T-cell (primary cell): Measurements from ENCODE around the gene VWF. TPM values are rescaled to one million over a fixed set of nuclear protein-coding genes. Genes with fewer than 3 reads are reported as not detected.

Source experiments
- ATAC-seq, 4 experiments: fragments of 200-7000 bp in 3 of 4; fragments of 150-1000 bp in 1 of 4; cut with Tn5 transposase; replicated peaks in 1 of 4; 1 replicate in 3 of 4; 2 replicates in 1 of 4; pipeline ENCODE4 v1.10.0; 2021; ENCODE audit warnings: moderate library complexity in 3 of 4, mild to moderate bottlenecking in 2 of 4, moderate number of reproducible peaks in 1 of 4
- CTCF ChIA-PET, 2 donors: fragments of 300-600 bp; sonication (Branson Sonifier 250); formaldehyde crosslinking; loops; one replicate each; lab custom pipeline; 2022; ENCODE audit warnings: antibody characterized with exemption in 2 of 2; lab: Charles Lee
- POLR2A ChIA-PET, 2 donors: fragments of 300-600 bp; sonication (Branson Sonifier 250); formaldehyde crosslinking; loops; one replicate each; lab custom pipeline; 2022; ENCODE audit warnings: antibody characterized with exemption in 2 of 2; lab: Charles Lee
- DNase-seq, 35 experiments: peaks; one replicate each; pipeline versions ENCODE4 v3.0.0 to v3.0.0-alpha.2; 2013 to 2023
- H3K27ac ChIP-seq: one replicate; pipeline ENCODE4 v1.5.1; 2013; ENCODE audit warnings: low read length
- H3K27me3 ChIP-seq, 2 experiments: replicated peaks in 1 of 2; 1 replicate in 1 of 2; 2 replicates in 1 of 2; pipeline versions ENCODE4 v1.6.1 to v1.7.0; 2013; ENCODE audit warnings: low read length in 1 of 2, mixed read lengths in 1 of 2; ENCODE audit not compliant: control insufficient read depth in 2 of 2, insufficient read depth in 2 of 2; ENCODE audit errors: extremely low read depth in 1 of 2
- H3K36me3 ChIP-seq, 2 donors: 1 replicate in 1 of 2; 2 replicates in 1 of 2; pipeline versions ENCODE4 v1.6.1 to v1.7.0; 2013; ENCODE audit warnings: low read length in 1 of 2; ENCODE audit not compliant: control insufficient read depth in 2 of 2, insufficient read depth in 1 of 2; ENCODE audit errors: extremely low read depth in 1 of 2
- H3K4me1 ChIP-seq, 2 experiments: 1 replicate in 1 of 2; 2 replicates in 1 of 2; pipeline versions ENCODE4 v1.6.1 to v1.7.0; 2013; ENCODE audit warnings: low read length in 2 of 2, mixed read lengths in 1 of 2; ENCODE audit not compliant: insufficient read depth in 2 of 2, control insufficient read depth in 1 of 2; ENCODE audit errors: extremely low read depth in 1 of 2
- H3K4me3 ChIP-seq, 2 donors: 1 replicate in 1 of 2; 2 replicates in 1 of 2; pipeline versions ENCODE4 v1.5.1 to v1.7.0; 2013; ENCODE audit warnings: mild to moderate bottlenecking in 2 of 2, low read length in 1 of 2, moderate library complexity in 1 of 2; ENCODE audit not compliant: control insufficient read depth in 1 of 2; ENCODE audit errors: extremely low read depth in 1 of 2
- H3K9me3 ChIP-seq: 2 replicates; pipeline ENCODE4 v1.7.0; 2013
- H3K27ac Mint-ChIP-seq, 2 donors: one replicate each; pipeline ENCODE4 v1.8.0; 2020 to 2021; ENCODE audit warnings: mild to moderate bottlenecking in 2 of 2, mixed read lengths in 2 of 2
- H3K27me3 Mint-ChIP-seq, 2 donors: one replicate each; pipeline ENCODE4 v1.8.0; 2021 to 2022; ENCODE audit warnings: mixed read lengths in 2 of 2
- H3K36me3 Mint-ChIP-seq: one replicate; pipeline ENCODE4 v1.8.0; 2021; ENCODE audit warnings: mixed read lengths
- H3K4me1 Mint-ChIP-seq, 3 donors: one replicate each; pipeline ENCODE4 v1.8.0; 2020 to 2022; ENCODE audit warnings: mixed read lengths in 3 of 3, mild to moderate bottlenecking in 1 of 3
- H3K4me3 Mint-ChIP-seq, 3 donors: one replicate each; pipeline ENCODE4 v1.8.0; 2020 to 2022; ENCODE audit warnings: mild to moderate bottlenecking in 3 of 3, mixed read lengths in 3 of 3, moderate library complexity in 3 of 3
- H3K9me3 Mint-ChIP-seq, 3 donors: one replicate each; pipeline ENCODE4 v1.8.0; 2020 to 2022; ENCODE audit warnings: mixed read lengths in 3 of 3
- WGBS: methylation state at CpG from one replicate; pipeline ENCODE4 v1.1.5; 2013; ENCODE audit warnings: missing lambda C conversion rate; ENCODE audit not compliant: insufficient coverage; 5-methylcytosine and 5-hydroxymethylcytosine counted together
- total RNA-seq, 35 experiments: library from RNA in 6 of 35; stranded (reverse) in 6 of 35; fragments of 120-200 nt in 1 of 35; gene quantifications; one replicate each; pipeline versions ENCODE4 v1.2.1 to v1.2.4 and lab custom pipeline; 2013 to 2026

The VWF gene
- total RNA-seq, 5 donors from 2014 or later (not counting 1 experiment from before 2014, with no cell fraction given), result 0.13 to 0.90 (median 0.74) TPM; not detected in 1

- POLR2A ChIA-PET, result no interaction called here
- no peak for ATAC-seq
- H3K4me3 ChIP-seq, result no peak overlapping the region
- no peak overlapping the region for H3K4me3 Mint-ChIP-seq
- peaks cover 21 to 35% of the 10 kb centered on the region in 2 donors for H3K27me3 Mint-ChIP-seq
- no peak overlapping the region for H3K27ac ChIP-seq
- H3K27me3 ChIP-seq, result peaks cover 0 to 37% of the 10 kb centered on the region in 2 experiments
- no peaks in the 10 kb centered on the region for H3K9me3 Mint-ChIP-seq
- H3K4me1 Mint-ChIP-seq, result no peaks in the 10 kb centered on the region
- no peaks in the 10 kb centered on the region for H3K9me3 ChIP-seq
- 76% methylated on average over 9 of the region's 15 CpGs for WGBS
- no peak for DNase-seq
- no peaks in the 10 kb centered on the region for H3K36me3 ChIP-seq
- H3K4me1 ChIP-seq, result no peaks in the 10 kb centered on the region
- no peaks in the 10 kb centered on the region for H3K36me3 Mint-ChIP-seq
- CTCF ChIA-PET, result no interaction called here
- no peak overlapping the region for H3K27ac Mint-ChIP-seq
Observed at GRCh38 chr12:5921966-5922899, 202.2 kb downstream of the VWF start.

- H3K27ac Mint-ChIP-seq, result no peak overlapping the region
- H3K36me3 ChIP-seq, result no peaks in the 10 kb centered on the region
- 90% methylated on average over 25 of the region's 25 CpGs for WGBS
- peaks cover 17 to 26% of the 10 kb centered on the region in 2 donors for H3K27me3 Mint-ChIP-seq
- no peaks in the 10 kb centered on the region for H3K9me3 Mint-ChIP-seq
- no peak overlapping the region for H3K27ac ChIP-seq
- H3K4me1 Mint-ChIP-seq, result no peaks in the 10 kb centered on the region
- ChIA-PET POLR2A (no interaction called here), CTCF (no interaction called here)
- ATAC-seq (no peak), DNase-seq (no peak)
- H3K9me3 ChIP-seq, result no peaks in the 10 kb centered on the region
- no peaks in the 10 kb centered on the region for H3K4me1 ChIP-seq
- no peak overlapping the region for H3K4me3 ChIP-seq
- peaks cover 0 to 35% of the 10 kb centered on the region in 2 experiments for H3K27me3 ChIP-seq
- no peaks in the 10 kb centered on the region for H3K36me3 Mint-ChIP-seq
- no peak overlapping the region for H3K4me3 Mint-ChIP-seq
Observed at GRCh38 chr12:5921027-5921909, 203.2 kb downstream of the VWF start.

GRCh38 chr12:5916785-5917290 lies 207.6 kb downstream of the VWF start:
- ATAC-seq, result no peak
- H3K4me3 Mint-ChIP-seq, result no peak overlapping the region
- H3K4me1 Mint-ChIP-seq, result no peaks in the 10 kb centered on the region
- ChIA-PET POLR2A (no interaction called here), CTCF (no interaction called here)
- H3K9me3 ChIP-seq, result no peaks in the 10 kb centered on the region
- no peaks in the 10 kb centered on the region for H3K4me1 ChIP-seq
- H3K27ac ChIP-seq, result no peak overlapping the region
- no peaks in the 10 kb centered on the region for H3K36me3 Mint-ChIP-seq
- H3K9me3 Mint-ChIP-seq, result no peaks in the 10 kb centered on the region
- no peaks in the 10 kb centered on the region for H3K36me3 ChIP-seq
- no peak overlapping the region for H3K4me3 ChIP-seq
- no peak for DNase-seq
- peaks cover 11 to 22% of the 10 kb centered on the region in 2 donors for H3K27me3 Mint-ChIP-seq
- WGBS, result 60% methylated on average over 1 of the region's 9 CpGs
- peaks cover 0 to 12% of the 10 kb centered on the region in 2 experiments for H3K27me3 ChIP-seq
- H3K27ac Mint-ChIP-seq, result no peak overlapping the region

GRCh38 chr12:5915511-5915910 lies 209.0 kb downstream of the VWF start:
- Histone ChIP-seq H3K27me3 (peaks cover 0 to 3% of the 10 kb centered on the region in 2 experiments), H3K4me3 (no peak overlapping the region), H3K9me3 (no peaks in the 10 kb centered on the region), H3K36me3 (no peaks in the 10 kb centered on the region), H3K27ac (no peak overlapping the region), H3K4me1 (no peaks in the 10 kb centered on the region)
- H3K27ac Mint-ChIP-seq, result no peak overlapping the region
- POLR2A ChIA-PET, result no interaction called here
- WGBS, result 100% methylated on average over 1 of the region's 4 CpGs
- H3K9me3 Mint-ChIP-seq, result no peaks in the 10 kb centered on the region
- no peak for DNase-seq
- no peaks in the 10 kb centered on the region for H3K36me3 Mint-ChIP-seq
- peaks cover 11 to 21% of the 10 kb centered on the region in 2 donors for H3K27me3 Mint-ChIP-seq
- CTCF ChIA-PET, result no interaction called here
- H3K4me1 Mint-ChIP-seq, result no peaks in the 10 kb centered on the region
- no peak overlapping the region for H3K4me3 Mint-ChIP-seq
- ATAC-seq, result no peak

- Mint-ChIP-seq H3K27me3 (peaks cover 4 to 15% of the 10 kb centered on the region in 2 donors), H3K4me3 (no peak overlapping the region), H3K36me3 (no peaks in the 10 kb centered on the region), H3K9me3 (no peaks in the 10 kb centered on the region), H3K27ac (no peak overlapping the region), H3K4me1 (no peaks in the 10 kb centered on the region)
- ChIA-PET CTCF (no interaction called here), POLR2A (no interaction called here)
- ATAC-seq (no peak), DNase-seq (no peak)
- WGBS, result 90% methylated on average over 6 of the region's 11 CpGs
- no peaks in the 10 kb centered on the region for H3K9me3 ChIP-seq
- H3K36me3 ChIP-seq, result no peaks in the 10 kb centered on the region
- H3K27me3 ChIP-seq, result peaks cover 0 to 4% of the 10 kb centered on the region in 2 experiments
- no peak overlapping the region for H3K4me3 ChIP-seq
- H3K27ac ChIP-seq, result no peak overlapping the region
- no peaks in the 10 kb centered on the region for H3K4me1 ChIP-seq
Observed at GRCh38 chr12:5914387-5915149, 209.9 kb downstream of the VWF start.

GRCh38 chr12:5913387-5913786 lies 211.1 kb downstream of the VWF start:
- CTCF ChIA-PET, result no interaction called here

More at GRCh38 chr12:5913387-5913786, 211.1 kb downstream of the VWF start:
- H3K27me3 Mint-ChIP-seq, result peaks cover 4 to 15% of the 10 kb centered on the region in 2 donors
- Histone ChIP-seq H3K36me3 (no peaks in the 10 kb centered on the region), H3K27ac (no peak overlapping the region), H3K4me1 (no peaks in the 10 kb centered on the region), H3K27me3 (peaks cover 0 to 7% of the 10 kb centered on the region in 2 experiments), H3K9me3 (no peaks in the 10 kb centered on the region), H3K4me3 (no peak overlapping the region)
- H3K4me1 Mint-ChIP-seq, result no peaks in the 10 kb centered on the region
- DNase-seq, result no peak
- WGBS, result 62% methylated on average over 5 of the region's 9 CpGs
- POLR2A ChIA-PET, result no interaction called here
- no peaks in the 10 kb centered on the region for H3K36me3 Mint-ChIP-seq
- H3K4me3 Mint-ChIP-seq, result no peak overlapping the region
- no peak for ATAC-seq
- H3K27ac Mint-ChIP-seq, result no peak overlapping the region
- no peaks in the 10 kb centered on the region for H3K9me3 Mint-ChIP-seq
